HCT116 (cell line): ENCODE measurements around the gene LAD1. TPM values are rescaled to one million over a fixed set of nuclear protein-coding genes. Genes with fewer than 3 reads are reported as not detected.

ENCODE experiments used
- ATAC-seq: fragments of 200-7000 bp; cut with Tn5 transposase; 2 replicates; pipeline ENCODE4 v1.9.1; 2020; ENCODE audit warnings: mild to moderate bottlenecking, moderate library complexity
- BruUV-seq: library from RNA; stranded (reverse); fragments of 400-500 nt; replicated peaks from 2 replicates; lab custom pipeline; 2021; lab: Mats Ljungman, UMichigan
- CTCF ChIA-PET: fragments of 300-600 bp; sonication (Branson Sonifier 250); formaldehyde crosslinking; loops from one replicate; lab custom pipeline; 2021; ENCODE audit warnings: antibody characterized with exemption; lab: Charles Lee
- POLR2A ChIA-PET: fragments of 300-600, 350-600 bp; sonication (Branson Sonifier 250); formaldehyde crosslinking; loops from one replicate; lab custom pipeline; 2021; ENCODE audit warnings: antibody characterized with exemption; lab: Charles Lee
- RAD21 ChIA-PET, 2 experiments: fragments of 300-600 bp; sonication (Branson Sonifier 250); formaldehyde crosslinking; loops; one replicate each; lab custom pipeline; 2023; ENCODE audit warnings: low total read pairs in 2 of 2; ENCODE audit not compliant: uncharacterized antibody in 2 of 2, unreplicated experiment in 2 of 2, low non-redundant PET in 1 of 2; lab: Charles Lee
- DNase-seq: peaks from one replicate; pipeline ENCODE4 v3.0.0-alpha.2; 2010; ENCODE audit warnings: low read depth, low spot score
- H2AFZ ChIP-seq: fragments of 200-600 bp; shearing (Covaris generic), sonication (generic); 2 replicates; pipeline ENCODE4 v1.6.1; 2017; ENCODE audit warnings: low read depth, mixed run types, mixed read lengths, antibody characterized with exemption, low read length; ENCODE audit not compliant: poor library complexity, severe bottlenecking
- H3K27ac ChIP-seq: 2 replicates; pipeline ENCODE4 v1.5.1; 2012; ENCODE audit warnings: low read depth, low read length
- H3K27me3 ChIP-seq: fragments of 200-600 bp; sonication (generic); 2 replicates; pipeline ENCODE4 v1.6.1; 2016; ENCODE audit warnings: mixed run types, low read length, mixed read lengths; ENCODE audit not compliant: insufficient read depth
- H3K36me3 ChIP-seq, 2 experiments: fragments of 200-500 bp in 1 of 2; fragments of 200-600 bp in 1 of 2; sonication (Bioruptor generic) in 1 of 2; sonication (generic) in 1 of 2; 2 replicates each; pipeline versions ENCODE4 v1.5.1 to v1.6.1; 2014 to 2016; ENCODE audit warnings: low read length in 2 of 2, inconsistent platforms in 1 of 2, mixed read lengths in 1 of 2, mixed run types in 1 of 2; ENCODE audit not compliant: insufficient read depth in 2 of 2, control insufficient read depth in 1 of 2
- H3K4me1 ChIP-seq, 2 experiments: fragments of 200-600 bp in 1 of 2; sonication (generic) in 1 of 2; 2 replicates each; pipeline versions ENCODE4 v1.5.1 to v1.6.1; 2012 to 2017; ENCODE audit warnings: low read length in 2 of 2, inconsistent platforms in 1 of 2, mild to moderate bottlenecking in 1 of 2, mixed read lengths in 1 of 2, mixed run types in 1 of 2, moderate library complexity in 1 of 2; ENCODE audit not compliant: insufficient read depth in 2 of 2, control insufficient read depth in 1 of 2
- H3K4me2 ChIP-seq: fragments of 200-600 bp; sonication (generic); 2 replicates; pipeline ENCODE4 v1.6.1; 2017; ENCODE audit warnings: mixed run types, low read length, mixed read lengths
- H3K4me3 ChIP-seq, 2 experiments: fragments of 200-600 bp in 1 of 2; sonication (generic) in 1 of 2; replicated peaks in 1 of 2; 2 replicates each; pipeline ENCODE4 v1.5.1; 2011 to 2016; ENCODE audit warnings: low read length in 2 of 2, control low read depth in 1 of 2, low read depth in 1 of 2, mild to moderate bottlenecking in 1 of 2, mixed read lengths in 1 of 2, mixed run types in 1 of 2
- H3K79me2 ChIP-seq: fragments of 200-600 bp; sonication (generic); 2 replicates; pipeline ENCODE4 v1.6.1; 2017; ENCODE audit warnings: mild to moderate bottlenecking, mixed run types, low read length, moderate library complexity, mixed read lengths; ENCODE audit not compliant: insufficient read depth
- H3K9ac ChIP-seq: fragments of 200-600 bp; sonication (generic); 2 replicates; pipeline ENCODE4 v1.6.1; 2016; ENCODE audit warnings: low read length, mixed read lengths
- H3K9me2 ChIP-seq: fragments of 200-600 bp; sonication (generic), shearing (Covaris generic); 2 replicates; pipeline ENCODE4 v1.6.1; 2017; ENCODE audit warnings: mixed run types, mild to moderate bottlenecking, moderate library complexity; ENCODE audit not compliant: insufficient read depth
- H3K9me3 ChIP-seq, 2 experiments: fragments of 200-500 bp in 1 of 2; fragments of 200-600 bp in 1 of 2; sonication (Bioruptor generic) in 1 of 2; sonication (generic) in 1 of 2; 2 replicates each; pipeline ENCODE4 v1.6.1; 2014 to 2017; ENCODE audit warnings: low read length in 2 of 2, mixed read lengths in 2 of 2, inconsistent platforms in 1 of 2, low read depth in 1 of 2, mild to moderate bottlenecking in 1 of 2, mixed run types in 1 of 2, moderate library complexity in 1 of 2; ENCODE audit not compliant: control insufficient read depth in 1 of 2, insufficient read depth in 1 of 2
- H4K20me1 ChIP-seq: fragments of 200-600 bp; sonication (generic), shearing (Covaris generic); 2 replicates; pipeline ENCODE4 v1.6.1; 2017; ENCODE audit warnings: mixed run types, mild to moderate bottlenecking, moderate library complexity; ENCODE audit not compliant: insufficient read depth
- CBX3 ChIP-seq: IDR thresholded peaks from 2 replicates; pipeline ENCODE4 v1.6.1; 2012; ENCODE audit warnings: low read depth
- CEBPB ChIP-seq: IDR thresholded peaks from 2 replicates; pipeline ENCODE4 v1.6.1; 2012; ENCODE audit warnings: low read depth
- EGR1 ChIP-seq: IDR thresholded peaks from 2 replicates; pipeline ENCODE4 v1.6.1; 2012; ENCODE audit warnings: low read depth
- EZH2phosphoT487 ChIP-seq: fragments of 200-600 bp; IDR thresholded peaks from 2 replicates; pipeline ENCODE4 v1.6.1; 2018; ENCODE audit warnings: antibody characterized with exemption, borderline replicate concordance
- JUND ChIP-seq: IDR thresholded peaks from 2 replicates; pipeline ENCODE4 v1.6.1; 2012
- POLR2A ChIP-seq: IDR thresholded peaks from 2 replicates; pipeline ENCODE4 v1.7.0; 2011; ENCODE audit warnings: borderline replicate concordance; ENCODE audit not compliant: insufficient read depth, insufficient read length; ENCODE audit errors: extremely low read depth
- POLR2AphosphoS5 ChIP-seq: IDR thresholded peaks from 2 replicates; pipeline ENCODE4 v1.6.1; 2011; ENCODE audit warnings: mild to moderate bottlenecking, low read depth, low read length, moderate library complexity
- RAD21 ChIP-seq: IDR thresholded peaks from 2 replicates; pipeline ENCODE4 v1.6.1; 2012; ENCODE audit warnings: low read depth, mild to moderate bottlenecking
- SIN3A ChIP-seq: IDR thresholded peaks from 2 replicates; pipeline ENCODE4 v1.6.1; 2012; ENCODE audit warnings: low read depth
- SP1 ChIP-seq: IDR thresholded peaks from 2 replicates; pipeline ENCODE4 v1.6.1; 2012; ENCODE audit warnings: low read depth
- SRF ChIP-seq: IDR thresholded peaks from 2 replicates; pipeline ENCODE4 v1.6.1; 2012; ENCODE audit warnings: low read depth
- YY1 ChIP-seq: IDR thresholded peaks from 2 replicates; pipeline ENCODE4 v1.6.1; 2011; ENCODE audit warnings: low read length, low read depth, moderate library complexity, mild to moderate bottlenecking; ENCODE audit not compliant: insufficient replicate concordance; ENCODE audit errors: extremely low read depth
- ZNF274 ChIP-seq: fragments of 200-500 bp; sonication (Bioruptor generic); IDR thresholded peaks from 2 replicates; pipeline ENCODE4 v1.6.1; 2014; ENCODE audit warnings: mild to moderate bottlenecking, low read depth, low read length, inconsistent platforms
- intact Hi-C: fragments of 100-400 bp; cut with micrococcal nuclease; formaldehyde crosslinking; loops from 2 replicates; pipeline ENCODE4 v1.10.0; 2022
- total RNA-seq: library from RNA; stranded (reverse); gene quantifications from one replicate; pipeline ENCODE4 v1.2.1, GENCODE V29; 2021; ENCODE audit not compliant: unreplicated experiment
- TF ChIP-seq, protein P1 (sequence below): IDR thresholded peaks from 2 replicates; pipeline ENCODE4 v1.6.1; 2011; ENCODE audit warnings: mild to moderate bottlenecking, low read length, moderate library complexity; ENCODE audit not compliant: insufficient replicate concordance; ENCODE audit errors: extremely low read depth
- TF ChIP-seq, protein P2 (sequence below): IDR thresholded peaks from 2 replicates; pipeline ENCODE4 v1.6.1; 2012
- TF ChIP-seq, protein P3 (sequence below): IDR thresholded peaks from 2 replicates; pipeline ENCODE4 v1.6.1; 2012

LAD1 gene
- total RNA-seq, 1 experiment from 2014 or later: 56.1 TPM

DNA sequence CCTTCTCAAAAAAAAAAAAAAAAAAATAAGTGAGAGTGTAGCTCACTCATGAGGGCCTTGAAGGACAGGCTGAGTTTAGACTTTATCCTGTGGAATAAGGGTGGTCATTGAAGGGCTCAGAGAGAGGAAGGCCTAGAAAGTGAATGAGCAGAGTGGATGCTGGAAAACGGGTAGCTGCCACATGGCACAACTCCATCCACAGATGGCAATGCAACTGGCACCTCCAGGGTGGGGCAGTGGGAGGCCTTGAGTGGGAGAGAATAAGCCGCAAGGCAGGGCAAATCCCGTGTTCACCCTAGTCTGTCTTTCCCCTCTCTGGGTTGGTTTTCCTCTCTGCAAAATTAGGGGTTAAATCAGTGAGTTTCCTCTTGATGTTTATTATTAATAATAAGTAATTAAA, 19.3 kb upstream of the LAD1 start:
- no peak overlapping the region for H3K9ac ChIP-seq
- no peak overlapping the region for H2AFZ ChIP-seq
- peaks cover 2 to 5% of the 10 kb centered on the region in 2 experiments; a peak in 3 of 4 replicates for H3K4me1 ChIP-seq
- H3K27me3 ChIP-seq: no peaks in the 10 kb centered on the region
- ChIA-PET POLR2A (no interaction called here), CTCF (interaction anchor here (1.8 kb wide), 1 partner anchor 17 kb away, joined by 5 read pairs; no protein-coding TSS in a partner anchor), RAD21 (no interaction called here)
- DNase-seq: no peak
- intact Hi-C loops: no loop called here
- no peak overlapping the region for H3K4me2 ChIP-seq
- no peaks in the 10 kb centered on the region for H3K9me3 ChIP-seq
- H3K36me3 ChIP-seq: no peaks in the 10 kb centered on the region
- TF ChIP-seq RAD21 (no peak), EGR1 (no peak), POLR2A (no peak), SRF (no peak), JUND (no peak), YY1 (no peak), CEBPB (no peak), POLR2AphosphoS5 (no peak), EZH2phosphoT487 (no peak), SIN3A (no peak), SP1 (no peak), ZNF274 (no peak), CBX3 (no peak)
- TF ChIP-seq, protein P1, sequence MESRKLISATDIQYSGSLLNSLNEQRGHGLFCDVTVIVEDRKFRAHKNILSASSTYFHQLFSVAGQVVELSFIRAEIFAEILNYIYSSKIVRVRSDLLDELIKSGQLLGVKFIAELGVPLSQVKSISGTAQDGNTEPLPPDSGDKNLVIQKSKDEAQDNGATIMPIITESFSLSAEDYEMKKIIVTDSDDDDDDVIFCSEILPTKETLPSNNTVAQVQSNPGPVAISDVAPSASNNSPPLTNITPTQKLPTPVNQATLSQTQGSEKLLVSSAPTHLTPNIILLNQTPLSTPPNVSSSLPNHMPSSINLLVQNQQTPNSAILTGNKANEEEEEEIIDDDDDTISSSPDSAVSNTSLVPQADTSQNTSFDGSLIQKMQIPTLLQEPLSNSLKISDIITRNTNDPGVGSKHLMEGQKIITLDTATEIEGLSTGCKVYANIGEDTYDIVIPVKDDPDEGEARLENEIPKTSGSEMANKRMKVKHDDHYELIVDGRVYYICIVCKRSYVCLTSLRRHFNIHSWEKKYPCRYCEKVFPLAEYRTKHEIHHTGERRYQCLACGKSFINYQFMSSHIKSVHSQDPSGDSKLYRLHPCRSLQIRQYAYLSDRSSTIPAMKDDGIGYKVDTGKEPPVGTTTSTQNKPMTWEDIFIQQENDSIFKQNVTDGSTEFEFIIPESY: no peak
- TF ChIP-seq, protein P2, sequence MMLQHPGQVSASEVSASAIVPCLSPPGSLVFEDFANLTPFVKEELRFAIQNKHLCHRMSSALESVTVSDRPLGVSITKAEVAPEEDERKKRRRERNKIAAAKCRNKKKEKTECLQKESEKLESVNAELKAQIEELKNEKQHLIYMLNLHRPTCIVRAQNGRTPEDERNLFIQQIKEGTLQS: no peak
- TF ChIP-seq, protein P3, sequence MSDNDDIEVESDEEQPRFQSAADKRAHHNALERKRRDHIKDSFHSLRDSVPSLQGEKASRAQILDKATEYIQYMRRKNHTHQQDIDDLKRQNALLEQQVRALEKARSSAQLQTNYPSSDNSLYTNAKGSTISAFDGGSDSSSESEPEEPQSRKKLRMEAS: no peak
- H3K79me2 ChIP-seq: no peaks in the 10 kb centered on the region
- H4K20me1 ChIP-seq: no peaks in the 10 kb centered on the region
- no peaks in the 10 kb centered on the region for H3K9me2 ChIP-seq
- H3K4me3 ChIP-seq: no peak overlapping the region
- H3K27ac ChIP-seq: no peak overlapping the region
- no TSS peak for BruUV-seq
- no peak for ATAC-seq
